Type B pancreatic cell (in vitro differentiated cells): ENCODE measurements around the gene OTOG. TPM values are rescaled to one million over a fixed set of nuclear protein-coding genes. Genes with fewer than 3 reads are reported as not detected.

Experiments used
- DNase-seq: peaks from one replicate; pipeline ENCODE4 v3.0.0; 2021; ENCODE audit warnings: mixed read lengths; ENCODE audit not compliant: unreplicated experiment; ENCODE audit errors: extremely low spot score
- H3K27ac Mint-ChIP-seq: 2 replicates; pipeline ENCODE4 v1.8.0; 2021; ENCODE audit warnings: mild to moderate bottlenecking, mixed read lengths
- H3K27me3 Mint-ChIP-seq: 2 replicates; pipeline ENCODE4 v1.8.0; 2021; ENCODE audit warnings: mixed read lengths
- H3K36me3 Mint-ChIP-seq: 2 replicates; pipeline ENCODE4 v1.8.0; 2021; ENCODE audit warnings: mixed read lengths
- H3K4me1 Mint-ChIP-seq: one replicate; pipeline ENCODE4 v1.8.0; 2021; ENCODE audit warnings: mixed read lengths; ENCODE audit not compliant: unreplicated experiment
- H3K4me3 Mint-ChIP-seq: 2 replicates; pipeline ENCODE4 v1.8.0; 2021; ENCODE audit warnings: mild to moderate bottlenecking, mixed read lengths
- H3K9me3 Mint-ChIP-seq: 2 replicates; pipeline ENCODE4 v1.8.0; 2021; ENCODE audit warnings: mixed read lengths
- total RNA-seq: library from RNA; stranded (reverse); gene quantifications from 2 replicates; pipeline ENCODE4 v1.2.1, GENCODE V29; 2021; ENCODE audit warnings: low replicate concordance
- TF ChIP-seq, protein P1 (sequence below): fragments of 200-600 bp; sonication (generic); conservative IDR thresholded peaks from 2 replicates; pipeline ENCODE4 v1.5.0; 2021; ENCODE audit warnings: antibody characterized with exemption, mild to moderate bottlenecking

OTOG gene
- total RNA-seq, 1 donor from 2014 or later: 1.5 TPM

DNA sequence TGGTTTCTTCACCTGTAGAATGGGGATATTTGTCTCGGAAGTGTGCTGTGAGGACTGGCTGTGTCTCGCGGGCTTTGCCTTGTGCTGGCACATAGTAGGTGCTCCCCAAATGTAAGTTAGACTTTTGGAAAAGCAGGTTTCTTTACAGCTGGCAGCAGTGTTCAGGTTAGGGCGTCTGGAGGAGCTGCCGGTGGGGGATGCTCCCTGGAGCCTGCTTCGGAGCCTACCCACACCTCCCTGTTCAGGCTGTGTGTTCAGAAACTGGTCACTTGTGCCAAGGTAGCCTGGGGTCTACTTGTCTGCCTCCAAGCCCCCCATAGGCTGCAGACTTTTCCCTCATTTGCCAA, 60.0 kb downstream of the OTOG start:
- Mint-ChIP-seq H3K27me3 (peaks cover 33% of the 10 kb centered on the region), H3K27ac (no peak overlapping the region), H3K36me3 (no peaks in the 10 kb centered on the region), H3K4me3 (no peak overlapping the region), H3K4me1 (no peaks in the 10 kb centered on the region), H3K9me3 (no peaks in the 10 kb centered on the region)
- peak; percentile 51 for DNase-seq
- TF ChIP-seq, protein P1, sequence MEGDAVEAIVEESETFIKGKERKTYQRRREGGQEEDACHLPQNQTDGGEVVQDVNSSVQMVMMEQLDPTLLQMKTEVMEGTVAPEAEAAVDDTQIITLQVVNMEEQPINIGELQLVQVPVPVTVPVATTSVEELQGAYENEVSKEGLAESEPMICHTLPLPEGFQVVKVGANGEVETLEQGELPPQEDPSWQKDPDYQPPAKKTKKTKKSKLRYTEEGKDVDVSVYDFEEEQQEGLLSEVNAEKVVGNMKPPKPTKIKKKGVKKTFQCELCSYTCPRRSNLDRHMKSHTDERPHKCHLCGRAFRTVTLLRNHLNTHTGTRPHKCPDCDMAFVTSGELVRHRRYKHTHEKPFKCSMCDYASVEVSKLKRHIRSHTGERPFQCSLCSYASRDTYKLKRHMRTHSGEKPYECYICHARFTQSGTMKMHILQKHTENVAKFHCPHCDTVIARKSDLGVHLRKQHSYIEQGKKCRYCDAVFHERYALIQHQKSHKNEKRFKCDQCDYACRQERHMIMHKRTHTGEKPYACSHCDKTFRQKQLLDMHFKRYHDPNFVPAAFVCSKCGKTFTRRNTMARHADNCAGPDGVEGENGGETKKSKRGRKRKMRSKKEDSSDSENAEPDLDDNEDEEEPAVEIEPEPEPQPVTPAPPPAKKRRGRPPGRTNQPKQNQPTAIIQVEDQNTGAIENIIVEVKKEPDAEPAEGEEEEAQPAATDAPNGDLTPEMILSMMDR: no peak

DNA sequence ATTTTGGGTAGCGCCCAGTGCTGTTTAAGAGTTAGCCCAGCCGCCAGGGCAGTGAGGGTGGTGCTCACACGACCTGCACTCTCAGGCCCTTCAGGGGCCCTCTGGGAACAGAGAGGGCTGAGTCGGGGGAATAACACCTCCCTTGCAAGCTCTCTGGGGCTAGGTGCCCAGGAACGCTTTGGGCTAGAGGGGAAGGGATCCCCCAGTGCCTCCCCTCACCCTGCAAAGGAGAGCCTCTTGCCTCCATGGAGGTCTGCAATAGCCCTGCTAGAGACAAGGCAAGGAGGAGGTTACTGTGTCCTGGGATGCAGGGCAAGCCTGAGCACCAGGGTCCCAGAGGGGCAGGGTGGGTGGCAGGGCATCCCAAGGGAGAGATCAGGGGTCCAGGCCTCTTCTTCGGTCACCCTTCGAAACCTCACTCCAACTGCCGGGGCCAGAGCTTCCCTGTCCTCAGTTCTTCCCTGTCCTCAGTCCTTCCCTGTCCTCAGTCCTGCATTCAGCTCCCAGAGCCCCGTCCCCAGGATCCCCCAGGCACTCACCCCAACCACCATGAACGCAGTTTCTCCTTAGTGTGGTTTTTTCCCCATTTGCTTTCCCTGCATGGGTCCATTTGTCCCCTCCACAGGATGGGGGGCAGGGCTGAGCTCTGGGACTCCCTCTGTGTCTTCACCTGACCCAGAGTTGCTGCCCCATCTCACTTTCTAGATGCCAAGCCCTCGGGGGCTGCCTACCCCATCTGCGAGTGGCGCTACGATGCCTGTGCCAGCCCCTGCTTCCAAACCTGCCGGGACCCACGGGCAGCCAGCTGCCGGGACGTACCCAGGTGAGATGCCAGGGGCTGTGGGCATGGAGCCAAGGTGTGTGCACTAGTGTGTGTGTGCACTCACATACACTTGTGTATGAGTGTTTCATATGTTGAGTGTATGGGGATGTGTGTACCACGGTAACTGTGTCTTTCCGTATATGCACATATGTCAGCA, 60.8 kb downstream of the OTOG start:
- Mint-ChIP-seq H3K27ac (no peak overlapping the region), H3K36me3 (no peaks in the 10 kb centered on the region), H3K4me3 (no peak overlapping the region), H3K4me1 (no peaks in the 10 kb centered on the region), H3K27me3 (peaks cover 37% of the 10 kb centered on the region), H3K9me3 (no peaks in the 10 kb centered on the region)
- TF ChIP-seq, protein P1: no peak
- peak; percentile 51 for DNase-seq

DNA sequence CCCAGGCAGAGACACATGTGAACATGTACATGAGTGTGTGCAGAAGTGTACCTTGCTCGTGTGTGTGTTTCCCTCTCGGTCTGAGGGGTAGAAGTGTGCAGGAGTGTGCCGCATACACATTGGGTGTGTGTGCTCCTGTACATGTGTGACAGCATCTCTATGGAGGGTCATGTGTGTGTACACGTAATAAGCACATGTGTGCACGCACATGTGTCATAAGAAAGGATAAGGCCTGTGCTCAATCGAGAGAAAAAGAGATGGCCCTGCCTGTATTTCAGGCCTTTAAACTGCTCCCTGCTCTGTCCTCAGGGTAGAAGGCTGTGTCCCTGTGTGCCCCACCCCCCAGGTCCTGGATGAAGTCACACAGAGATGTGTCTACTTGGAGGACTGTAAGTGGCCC, 61.8 kb downstream of the OTOG start:
- H3K36me3 Mint-ChIP-seq: no peaks in the 10 kb centered on the region
- TF ChIP-seq, protein P1: no peak
- no peak for DNase-seq
- no peak overlapping the region for H3K27ac Mint-ChIP-seq
- H3K4me3 Mint-ChIP-seq: no peak overlapping the region
- H3K27me3 Mint-ChIP-seq: peaks cover 37% of the 10 kb centered on the region
- H3K4me1 Mint-ChIP-seq: no peaks in the 10 kb centered on the region
- H3K9me3 Mint-ChIP-seq: no peaks in the 10 kb centered on the region

DNA sequence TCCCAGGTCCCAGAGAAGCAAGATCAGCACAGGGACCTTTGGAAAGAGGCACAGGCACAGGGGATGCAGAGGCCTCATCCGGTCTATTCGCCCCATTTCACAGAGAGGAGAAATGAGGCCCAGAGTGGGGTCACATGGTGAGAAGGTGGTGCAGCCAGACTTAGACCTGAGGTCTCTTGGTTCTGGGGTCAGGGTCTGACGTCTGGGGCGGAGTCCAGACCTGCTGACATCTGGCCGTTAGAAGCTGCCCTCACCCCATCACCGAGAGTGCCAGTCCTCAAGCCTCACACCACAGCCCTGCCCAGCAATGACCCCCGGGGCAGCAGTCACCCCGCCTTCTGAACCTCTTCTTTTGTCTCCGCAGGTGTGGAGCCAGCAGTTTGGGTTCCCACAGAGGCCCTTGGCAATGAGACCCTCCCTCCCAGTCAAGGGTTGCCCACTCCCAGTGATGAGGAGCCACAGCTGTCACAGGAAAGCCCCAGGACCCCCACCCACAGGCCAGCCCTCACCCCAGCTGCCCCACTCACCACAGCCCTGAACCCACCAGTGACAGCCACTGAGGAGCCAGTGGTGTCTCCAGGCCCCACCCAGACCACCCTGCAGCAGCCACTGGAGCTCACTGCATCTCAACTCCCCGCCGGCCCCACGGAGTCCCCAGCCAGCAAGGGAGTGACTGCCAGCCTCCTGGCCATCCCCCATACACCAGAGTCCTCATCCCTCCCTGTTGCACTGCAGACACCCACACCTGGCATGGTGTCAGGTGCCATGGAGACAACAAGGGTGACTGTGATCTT, 62.4 kb downstream of the OTOG start:
- Mint-ChIP-seq H3K4me3 (no peak overlapping the region), H3K27ac (no peak overlapping the region), H3K9me3 (no peaks in the 10 kb centered on the region), H3K4me1 (no peaks in the 10 kb centered on the region), H3K27me3 (peaks cover 38% of the 10 kb centered on the region), H3K36me3 (no peaks in the 10 kb centered on the region)
- TF ChIP-seq, protein P1: no peak
- DNase-seq: no peak

DNA sequence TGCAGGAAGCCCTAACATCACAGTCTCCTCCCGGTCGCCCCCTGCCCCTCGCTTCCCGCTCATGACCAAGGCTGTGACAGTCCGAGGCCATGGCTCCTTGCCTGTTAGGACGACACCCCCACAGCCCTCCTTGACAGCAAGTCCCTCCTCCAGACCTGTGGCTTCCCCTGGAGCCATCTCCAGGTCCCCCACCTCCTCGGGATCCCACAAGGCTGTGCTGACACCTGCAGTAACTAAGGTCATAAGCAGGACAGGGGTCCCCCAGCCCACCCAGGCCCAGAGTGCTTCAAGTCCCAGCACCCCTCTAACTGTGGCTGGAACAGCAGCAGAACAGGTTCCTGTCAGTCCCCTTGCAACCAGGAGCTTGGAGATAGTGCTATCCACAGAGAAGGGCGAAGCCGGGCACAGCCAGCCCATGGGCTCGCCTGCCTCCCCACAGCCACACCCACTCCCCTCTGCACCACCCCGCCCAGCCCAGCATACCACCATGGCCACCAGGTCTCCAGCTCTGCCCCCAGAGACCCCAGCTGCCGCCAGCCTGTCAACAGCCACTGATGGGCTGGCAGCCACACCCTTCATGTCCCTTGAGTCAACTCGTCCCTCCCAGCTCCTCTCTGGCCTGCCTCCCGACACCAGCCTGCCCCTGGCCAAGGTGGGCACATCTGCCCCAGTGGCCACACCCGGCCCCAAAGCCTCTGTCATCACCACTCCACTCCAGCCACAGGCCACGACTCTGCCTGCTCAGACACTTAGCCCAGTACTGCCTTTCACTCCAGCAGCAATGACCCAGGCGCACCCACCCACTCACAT, 63.2 kb downstream of the OTOG start:
- Mint-ChIP-seq H3K4me3 (no peak overlapping the region), H3K27me3 (peaks cover 41% of the 10 kb centered on the region), H3K27ac (no peak overlapping the region), H3K36me3 (no peaks in the 10 kb centered on the region), H3K4me1 (no peaks in the 10 kb centered on the region), H3K9me3 (no peaks in the 10 kb centered on the region)
- DNase-seq: peak; percentile 59
- TF ChIP-seq, protein P1: no peak
